A172 (cell line): ENCODE measurements around the gene PRMT3. TPM values are rescaled to one million over a fixed set of nuclear protein-coding genes. Genes with fewer than 3 reads are reported as not detected.
"Not testable (repeated sequence)": the region's sequence is repeated elsewhere in the genome, so short reads cannot be mapped to it uniquely, and the experiment has no call there.

Experiments used
- DNase-seq: peaks from one replicate; pipeline ENCODE4 v3.0.0-alpha.2; 2015; ENCODE audit warnings: low spot score
- total RNA-seq: library from RNA; depleted of rRNA; stranded (reverse); fragments of >200 nt; shearing (Covaris generic); gene quantifications from 2 replicates; pipeline ENCODE4 v1.2.3, GENCODE V29; 2014; rRNA removed

PRMT3 gene
- 49.9 and 61.5 TPM in 2 replicates for total RNA-seq

- peak; percentile 87 for DNase-seq
These were observed at the start of gene PRMT3 for GRCh38 chr11:20387261-20388095. Gene PRMT3 (plus strand): TSS chr11:20387716. CDS start chr11:20387747, 31 bp downstream.

DNA sequence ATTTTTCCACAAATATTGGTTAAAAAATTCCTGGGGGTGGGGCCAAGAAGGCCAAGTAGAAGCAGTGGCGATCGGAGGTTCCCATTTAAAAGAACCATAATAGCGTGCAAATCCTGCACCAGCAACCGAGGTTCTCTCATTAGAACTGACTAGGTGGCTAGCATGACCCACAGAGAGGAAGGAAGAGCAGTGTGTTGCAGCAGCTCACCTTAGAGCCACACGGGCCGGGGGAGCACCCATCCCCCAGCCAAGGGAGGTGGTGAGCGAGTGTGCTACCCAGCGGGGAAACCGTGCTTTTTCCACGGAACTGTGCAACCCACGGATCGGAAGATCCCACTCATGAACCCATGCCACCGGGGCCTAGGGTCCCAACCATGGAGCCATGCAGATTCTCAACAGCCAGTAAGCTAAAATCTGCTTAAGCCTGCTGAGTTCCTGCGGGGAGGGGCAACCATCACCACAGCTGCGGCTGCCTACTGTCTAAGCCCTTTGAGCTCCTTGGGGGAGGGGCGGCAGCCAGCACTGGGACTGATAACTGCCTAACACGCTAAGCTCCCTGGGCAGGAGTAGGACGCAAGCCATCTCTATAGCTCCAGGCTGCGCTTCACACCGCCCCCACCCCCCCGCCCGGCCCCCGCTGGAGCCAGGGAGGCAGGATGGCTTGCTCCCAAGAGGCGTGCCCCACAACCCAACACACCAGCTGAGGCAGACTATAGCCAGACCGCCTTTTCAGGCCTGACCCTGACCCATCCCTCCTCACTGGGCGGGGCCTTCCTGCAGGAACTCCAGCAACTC lies 45.0 kb upstream of the PRMT3 start:
- no peak for DNase-seq

DNA sequence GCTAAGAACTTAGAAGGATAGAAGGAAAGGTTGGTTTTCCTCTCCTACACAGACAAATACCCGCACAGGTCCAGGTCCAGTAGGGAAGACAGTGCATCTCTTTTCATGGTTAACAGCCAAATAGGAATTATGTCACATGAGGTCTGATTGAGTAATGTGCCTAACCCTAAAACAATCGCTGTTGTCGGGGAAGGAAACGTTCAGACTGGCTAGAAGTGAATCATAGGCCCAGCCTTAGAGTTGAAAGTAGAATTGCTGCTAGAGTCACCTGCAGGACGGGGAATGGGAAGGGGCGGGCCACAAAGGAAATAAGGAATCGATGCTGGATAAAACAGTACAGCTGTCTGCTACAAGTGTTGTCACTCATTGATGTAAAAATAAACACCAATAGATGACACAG lies 36.4 kb upstream of the PRMT3 start:
- DNase-seq: no peak

- no peak for DNase-seq
These were observed 35.7 kb upstream of the PRMT3 start for GRCh38 chr11:20351751-20352262.

DNA sequence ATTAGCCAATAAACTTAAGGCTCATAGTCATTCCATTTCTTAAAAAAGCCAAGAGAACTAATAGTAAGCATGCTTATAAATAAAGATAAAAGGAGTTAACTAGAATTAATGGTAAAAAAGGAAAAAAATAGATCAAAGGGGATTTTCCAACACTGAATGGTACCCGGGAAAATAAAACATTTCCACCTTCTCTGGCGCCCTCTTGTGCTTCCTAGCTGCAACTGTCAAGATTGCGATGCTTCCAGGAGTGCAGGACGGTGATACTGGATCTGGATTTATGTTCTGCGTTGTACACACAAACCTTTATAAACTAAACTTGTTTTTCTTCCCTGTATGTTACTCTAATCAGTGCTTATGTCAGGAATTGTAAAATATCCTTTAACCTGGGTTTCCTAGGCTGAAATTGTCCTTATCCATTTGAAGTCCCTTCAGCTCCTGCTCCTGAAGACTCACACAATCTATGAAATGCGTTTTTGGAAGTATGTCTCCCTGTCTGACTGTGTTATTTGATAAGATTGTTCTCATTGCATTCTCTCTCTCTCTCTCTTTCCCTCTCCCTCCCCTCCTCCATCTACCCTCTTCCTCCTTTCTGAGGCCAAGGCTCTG lies 33.6 kb upstream of the PRMT3 start:
- DNase-seq: peak; percentile 42

DNA sequence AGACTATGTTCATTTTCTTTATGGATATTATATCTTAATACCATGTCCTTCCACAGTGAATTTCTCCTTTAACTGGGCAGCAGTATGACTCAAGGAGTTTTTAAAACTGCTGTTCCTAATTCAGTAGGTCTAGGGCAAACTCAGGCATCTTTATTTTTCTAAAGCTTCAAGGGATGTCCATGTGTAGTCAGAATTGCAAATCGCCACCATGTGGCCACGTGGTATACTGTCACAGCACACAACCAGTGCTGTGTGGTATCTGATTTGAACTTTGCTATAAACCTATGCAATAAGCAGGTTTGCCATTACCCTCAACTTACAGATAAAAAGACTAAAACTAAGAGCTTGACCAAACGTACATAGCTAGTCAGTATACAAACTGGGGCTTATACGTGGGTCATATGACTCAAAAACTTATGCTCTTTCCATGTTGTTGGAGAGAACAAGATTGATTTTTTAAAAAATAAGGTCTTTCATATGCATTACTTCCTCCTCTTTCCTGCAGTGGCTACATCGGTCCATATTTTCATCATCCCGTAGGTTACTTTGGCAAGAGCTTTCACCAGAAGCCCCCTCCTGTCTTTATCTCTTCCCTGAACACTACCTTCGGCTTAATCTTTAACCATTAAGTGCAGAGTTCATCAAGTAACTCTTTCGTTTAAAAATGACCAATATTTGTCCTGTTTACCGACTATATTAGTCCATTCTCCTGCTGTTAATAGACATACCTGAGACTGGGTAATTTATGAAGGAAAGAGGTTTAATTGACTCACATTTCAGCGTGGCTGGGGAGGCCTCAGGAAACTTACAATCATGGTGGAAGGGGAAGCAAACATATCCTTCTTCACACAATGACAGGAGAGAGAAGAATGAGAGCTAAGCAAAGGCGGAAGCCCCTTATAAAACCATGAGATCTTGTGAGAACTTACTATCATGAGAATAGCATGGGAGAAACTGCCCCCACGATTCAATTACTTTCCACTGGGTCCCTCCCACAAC lies 32.0 kb upstream of the PRMT3 start:
- peak; percentile 44 for DNase-seq

GRCh38 chr11:20357150-20357549 lies 30.4 kb upstream of the PRMT3 start:
- no peak for DNase-seq

DNA sequence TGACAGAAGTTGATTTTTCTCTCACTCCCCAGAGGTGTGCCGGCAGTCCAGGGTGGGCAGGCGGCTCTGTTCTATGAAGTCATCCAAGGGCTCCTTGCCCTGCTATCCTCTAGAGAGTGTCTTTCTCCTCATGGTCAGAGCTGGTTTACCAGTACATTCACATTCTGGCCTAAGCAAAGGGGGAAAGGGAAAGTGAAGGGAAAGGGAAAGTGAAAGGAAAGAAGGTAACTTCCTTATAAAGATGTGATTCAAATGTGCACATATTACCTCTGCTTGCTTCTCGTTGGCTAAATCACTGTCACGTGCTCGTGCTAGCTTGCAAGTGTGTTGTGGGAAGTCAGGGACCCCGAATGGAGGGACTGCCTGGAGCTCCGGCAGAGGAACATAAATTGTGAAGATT lies 26.9 kb upstream of the PRMT3 start:
- DNase-seq: peak; percentile 53

DNA sequence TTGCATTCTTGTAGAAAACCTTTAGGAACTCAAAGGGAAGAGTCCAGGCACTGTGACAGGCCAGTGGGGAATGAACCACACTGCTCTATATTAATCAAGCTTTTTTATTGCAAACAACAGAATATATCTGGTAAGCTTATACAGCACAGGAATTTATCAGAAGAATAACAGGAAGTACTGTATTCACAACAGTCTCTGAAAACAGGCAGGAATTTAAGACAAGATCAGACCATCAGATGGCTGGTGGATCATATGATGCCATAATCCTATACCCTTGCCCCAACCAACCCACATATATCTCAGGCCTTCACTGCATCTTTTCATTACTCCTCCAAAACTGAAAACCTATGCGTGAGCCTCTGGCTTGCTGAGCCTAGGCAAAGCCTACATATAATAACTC lies 25.0 kb upstream of the PRMT3 start:
- no peak for DNase-seq

DNA sequence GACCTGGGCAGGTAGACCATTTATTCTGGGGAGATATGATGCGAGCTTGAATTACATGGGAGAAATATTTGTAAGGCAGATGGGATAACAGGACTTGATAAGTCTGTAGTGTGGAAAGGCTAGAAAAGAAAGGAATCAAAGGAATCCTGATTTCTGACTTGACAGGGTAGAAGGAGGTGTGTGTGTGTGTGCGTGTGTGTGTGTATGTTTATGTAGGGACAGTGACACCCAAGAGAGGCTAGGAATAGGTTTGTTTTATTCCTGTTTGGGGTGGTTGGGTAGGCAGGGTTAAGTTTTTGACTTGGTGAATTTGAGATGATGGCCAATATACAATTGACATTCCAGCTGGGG lies 24.4 kb upstream of the PRMT3 start:
- no peak for DNase-seq

GRCh38 chr11:20363500-20364340 lies 23.8 kb upstream of the PRMT3 start, which contains the start of gene HTATIP2:
Gene HTATIP2 (plus strand): TSS chr11:20363714. CDS start chr11:20364238, 524 bp downstream.
- no peak for DNase-seq

- DNase-seq: no peak
These were observed 23.1 kb upstream of the PRMT3 start for GRCh38 chr11:20364341-20364792.

GRCh38 chr11:20365465-20365864 lies 22.1 kb upstream of the PRMT3 start:
- not testable (repeated sequence) for DNase-seq

- DNase-seq: peak; percentile 92
These were observed 20.1 kb upstream of the PRMT3 start for GRCh38 chr11:20367313-20367948.

DNA sequence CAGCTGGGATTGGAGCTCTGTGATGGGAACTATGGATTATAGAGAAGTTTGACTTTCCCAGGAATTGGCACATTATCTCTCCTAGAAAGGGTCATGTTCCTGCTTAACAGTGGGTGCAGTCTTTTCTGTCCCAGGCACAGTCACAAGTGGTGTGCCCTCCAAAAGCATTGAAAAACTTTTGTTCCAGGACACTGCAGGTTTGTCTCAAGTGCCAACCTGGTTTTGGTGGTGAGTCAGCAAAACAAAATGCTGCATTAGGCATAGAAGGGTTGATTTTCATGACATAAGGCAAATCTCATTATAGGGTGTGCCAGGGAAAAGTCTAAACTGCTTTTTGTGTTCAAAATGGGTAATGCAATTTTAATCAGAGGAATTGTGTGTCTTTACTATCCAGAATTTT lies 19.1 kb upstream of the PRMT3 start:
- DNase-seq: peak; percentile 35

DNA sequence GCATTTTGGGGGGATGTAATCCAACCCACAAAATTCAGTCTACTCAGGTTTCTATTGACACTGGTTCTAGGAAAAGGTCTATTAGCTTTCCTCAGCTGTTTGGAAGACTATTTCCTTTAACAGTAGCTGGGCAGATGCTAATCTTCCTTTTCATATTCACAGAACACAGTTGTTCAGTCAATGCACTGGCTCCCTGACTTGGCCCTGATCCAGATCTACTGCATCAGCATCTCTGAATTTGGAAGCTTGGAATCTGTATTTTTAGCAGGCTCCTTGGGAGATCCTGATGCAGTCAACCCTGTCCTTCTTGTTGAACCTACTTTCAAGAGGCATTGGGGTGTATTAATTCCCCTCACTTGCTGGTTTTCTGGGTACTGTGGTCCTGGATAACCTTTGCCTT lies 17.7 kb upstream of the PRMT3 start:
- no peak for DNase-seq

DNA sequence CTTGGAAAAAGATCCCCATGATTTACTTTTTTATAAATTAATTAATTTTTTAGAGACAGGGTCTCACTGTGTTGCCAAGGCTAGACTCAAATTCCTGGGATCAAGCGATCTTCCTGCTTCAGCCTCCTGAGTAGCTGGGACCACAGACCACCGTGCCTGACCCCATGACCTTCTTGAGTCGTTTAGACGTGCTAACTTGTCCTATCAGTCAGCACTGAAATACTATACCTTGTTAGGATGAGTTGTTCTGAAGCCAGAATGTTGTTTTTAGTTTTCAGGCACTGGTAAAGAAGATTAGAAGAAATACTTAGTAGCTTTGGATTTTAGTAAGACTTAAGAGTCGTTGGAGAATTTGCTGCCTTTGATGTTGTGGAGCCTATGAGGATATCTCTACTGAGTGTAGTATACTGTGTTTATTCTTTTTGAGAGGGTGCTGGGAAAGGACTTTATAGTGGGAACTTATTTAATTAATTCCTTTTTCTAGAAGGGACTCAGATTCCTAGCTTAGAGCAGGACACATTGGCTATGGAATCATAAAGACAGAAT lies 15.4 kb upstream of the PRMT3 start:
- no peak for DNase-seq

DNA sequence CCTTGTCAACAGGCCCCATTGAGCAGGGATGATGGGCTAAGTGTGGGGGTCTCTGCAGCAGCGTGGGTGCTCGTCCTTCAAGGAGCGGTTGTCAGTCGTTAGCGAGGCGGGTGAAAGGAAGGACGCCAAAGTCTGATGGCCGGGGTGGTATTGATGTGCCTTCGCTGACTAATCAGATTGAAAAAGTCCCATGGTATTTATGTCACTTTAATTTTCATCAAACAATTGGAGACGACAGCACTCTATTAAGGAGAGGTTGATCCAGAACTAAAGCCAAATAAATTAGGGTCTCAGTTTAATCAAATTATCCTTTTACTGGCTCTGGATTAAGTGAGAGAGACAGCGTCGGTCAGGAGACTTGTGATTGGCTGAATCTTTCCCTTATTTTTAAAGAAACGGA lies 14.4 kb upstream of the PRMT3 start:
- DNase-seq: no peak

- DNase-seq: no peak
These were observed 13.8 kb upstream of the PRMT3 start for GRCh38 chr11:20373568-20374209.
